ENCODE measurements around the gene IER5L.

IER5L gene

GRCh38 chr9:129221233-129221632 is 43.2 kb upstream of the IER5L start:
- Histone ChIP-seq H3K4me2 (ENCODE audit: low read length, poor library complexity, severe bottlenecking) (no peak overlapping the region), H2BK120ac (ENCODE audit: low read depth, low read length) (no peak overlapping the region), H2AFZ (ENCODE audit: low read depth, low read length) (no peak overlapping the region), H3K27ac (ENCODE audit: low read length, poor library complexity, severe bottlenecking) (no peak overlapping the region), H3K4me3 (ENCODE audit: insufficient read depth in 1 of 2, low read depth in 1 of 2, low read length in 2 of 2) (no peak overlapping the region), H3K27me3 (ENCODE audit: control insufficient read depth in 1 of 2, insufficient read depth in 1 of 2, low read length in 2 of 2) (peaks cover 0 to 3% of the 10 kb centered on the region in 2 experiments), H4K91ac (ENCODE audit: low read length) (peak overlapping the region; percentile 67), H2BK15ac (ENCODE audit: low read depth, poor library complexity, severe bottlenecking) (no peak overlapping the region), H3K36me3 (ENCODE audit: control insufficient read depth in 1 of 2, insufficient read depth in 2 of 2, low read depth in 1 of 2, low read length in 2 of 2) (no peaks in the 10 kb centered on the region), H2BK5ac (ENCODE audit: low read depth, low read length, poor library complexity, severe bottlenecking) (no peak overlapping the region), H3K18ac (ENCODE audit: low read depth in 1 of 2, low read length in 2 of 2) (peak overlapping the region in 1 of 2 experiments; percentile 61), H3K14ac (ENCODE audit: low read length in 2 of 2) (no peak overlapping the region), H3K9ac (ENCODE audit: low read length) (no peak overlapping the region), H3K4me1 (ENCODE audit: control insufficient read depth, insufficient read depth, low read depth, low read length) (peaks cover 6% of the 10 kb centered on the region), H3K9me3 (ENCODE audit: control insufficient read depth, low read length) (no peaks in the 10 kb centered on the region), H2AK5ac (ENCODE audit: low read length, severe bottlenecking) (no peak overlapping the region), H4K8ac (ENCODE audit: low read length) (peak overlapping the region; percentile 40), H3K79me1 (replicated peaks; ENCODE audit: low read length, poor library complexity, severe bottlenecking) (no peaks in the 10 kb centered on the region), H3K23ac (ENCODE audit: low read length in 2 of 2) (no peak overlapping the region), H2BK12ac (ENCODE audit: low read length in 2 of 2) (peak overlapping the region in 1 of 2 experiments; percentile 45), H3K4ac (ENCODE audit: low read depth in 1 of 2, low read length in 2 of 2) (no peak overlapping the region)
- no peak for DNase-seq
- 93% methylated on average over 6 of the region's 7 CpGs for WGBS

DNA sequence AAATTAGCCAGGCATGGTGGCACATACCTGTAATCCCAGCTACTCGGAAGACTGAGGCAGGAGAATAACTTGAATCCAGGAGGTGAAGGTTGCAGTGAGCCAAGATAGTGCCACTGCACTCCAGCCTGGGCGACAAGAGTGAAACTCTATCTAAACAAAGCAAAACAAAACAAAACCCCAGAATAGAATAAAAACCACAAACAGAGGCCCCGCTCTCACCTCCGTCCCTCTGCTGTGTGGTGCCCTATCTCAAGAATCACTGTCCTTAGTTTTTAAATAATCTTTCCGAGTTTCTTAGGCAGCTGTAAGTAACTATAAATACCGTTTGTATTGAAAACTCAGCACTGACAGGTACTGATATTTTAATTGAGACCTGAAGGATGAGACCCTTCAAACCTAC is 42.7 kb upstream of the IER5L start:
- H3K4me3 ChIP-seq (ENCODE audit: insufficient read depth in 1 of 2, low read depth in 1 of 2, low read length in 2 of 2) = no peak overlapping the region
- peak overlapping the region in 1 of 2 experiments; percentile 61 for H3K18ac ChIP-seq (ENCODE audit: low read depth in 1 of 2, low read length in 2 of 2)
- peak overlapping the region in 1 of 2 experiments; percentile 45 for H2BK12ac ChIP-seq (ENCODE audit: low read length in 2 of 2)
- H3K27me3 ChIP-seq (ENCODE audit: control insufficient read depth in 1 of 2, insufficient read depth in 1 of 2, low read length in 2 of 2) = peaks cover 0 to 3% of the 10 kb centered on the region in 2 experiments
- no peak overlapping the region for H3K23ac ChIP-seq (ENCODE audit: low read length in 2 of 2)
- no peaks in the 10 kb centered on the region for H3K79me1 ChIP-seq (replicated peaks; ENCODE audit: low read length, poor library complexity, severe bottlenecking)
- H4K91ac ChIP-seq (ENCODE audit: low read length) = no peak overlapping the region
- no peaks in the 10 kb centered on the region for H3K36me3 ChIP-seq (ENCODE audit: control insufficient read depth in 1 of 2, insufficient read depth in 2 of 2, low read depth in 1 of 2, low read length in 2 of 2)
- no peak overlapping the region for H3K4me2 ChIP-seq (ENCODE audit: low read length, poor library complexity, severe bottlenecking)
- H2BK5ac ChIP-seq (ENCODE audit: low read depth, low read length, poor library complexity, severe bottlenecking) = no peak overlapping the region
- H3K4ac ChIP-seq (ENCODE audit: low read depth in 1 of 2, low read length in 2 of 2) = no peak overlapping the region
- no peak overlapping the region for H3K9ac ChIP-seq (ENCODE audit: low read length)
- peaks cover 2% of the 10 kb centered on the region for H3K4me1 ChIP-seq (ENCODE audit: control insufficient read depth, insufficient read depth, low read depth, low read length)
- H2AK5ac ChIP-seq (ENCODE audit: low read length, severe bottlenecking) = no peak overlapping the region
- H4K8ac ChIP-seq (ENCODE audit: low read length) = no peak overlapping the region
- H3K27ac ChIP-seq (ENCODE audit: low read length, poor library complexity, severe bottlenecking) = no peak overlapping the region
- H2BK15ac ChIP-seq (ENCODE audit: low read depth, poor library complexity, severe bottlenecking) = no peak overlapping the region
- WGBS = 87% methylated on average over 6 of the region's 6 CpGs
- H2AFZ ChIP-seq (ENCODE audit: low read depth, low read length) = no peak overlapping the region
- DNase-seq = no peak
- H3K14ac ChIP-seq (ENCODE audit: low read length in 2 of 2) = no peak overlapping the region
- H2BK120ac ChIP-seq (ENCODE audit: low read depth, low read length) = no peak overlapping the region
- no peaks in the 10 kb centered on the region for H3K9me3 ChIP-seq (ENCODE audit: control insufficient read depth, low read length)

- Histone ChIP-seq H4K8ac (ENCODE audit: low read length) (no peak overlapping the region), H3K18ac (ENCODE audit: low read depth in 1 of 2, low read length in 2 of 2) (no peak overlapping the region), H3K36me3 (ENCODE audit: control insufficient read depth in 1 of 2, insufficient read depth in 2 of 2, low read depth in 1 of 2, low read length in 2 of 2) (no peaks in the 10 kb centered on the region), H2AK5ac (ENCODE audit: low read length, severe bottlenecking) (no peak overlapping the region), H4K91ac (ENCODE audit: low read length) (no peak overlapping the region), H3K9me3 (ENCODE audit: control insufficient read depth, low read length) (no peaks in the 10 kb centered on the region), H3K4me1 (ENCODE audit: control insufficient read depth, insufficient read depth, low read depth, low read length) (no peaks in the 10 kb centered on the region), H2BK5ac (ENCODE audit: low read depth, low read length, poor library complexity, severe bottlenecking) (no peak overlapping the region), H2BK12ac (ENCODE audit: low read length in 2 of 2) (peak overlapping the region in 1 of 2 experiments; percentile 26), H3K27ac (ENCODE audit: low read length, poor library complexity, severe bottlenecking) (no peak overlapping the region), H3K4me3 (ENCODE audit: insufficient read depth in 1 of 2, low read depth in 1 of 2, low read length in 2 of 2) (no peak overlapping the region), H3K4ac (ENCODE audit: low read depth in 1 of 2, low read length in 2 of 2) (no peak overlapping the region), H3K27me3 (ENCODE audit: control insufficient read depth in 1 of 2, insufficient read depth in 1 of 2, low read length in 2 of 2) (peaks cover 0 to 3% of the 10 kb centered on the region in 2 experiments), H3K9ac (ENCODE audit: low read length) (no peak overlapping the region), H3K14ac (ENCODE audit: low read length in 2 of 2) (no peak overlapping the region), H3K4me2 (ENCODE audit: low read length, poor library complexity, severe bottlenecking) (no peak overlapping the region), H3K23ac (ENCODE audit: low read length in 2 of 2) (no peak overlapping the region), H2AFZ (ENCODE audit: low read depth, low read length) (no peak overlapping the region), H2BK120ac (ENCODE audit: low read depth, low read length) (no peak overlapping the region), H2BK15ac (ENCODE audit: low read depth, poor library complexity, severe bottlenecking) (peak overlapping the region; percentile 53), H3K79me1 (replicated peaks; ENCODE audit: low read length, poor library complexity, severe bottlenecking) (no peaks in the 10 kb centered on the region)
- DNase-seq = no peak
- WGBS = 85% methylated on average over 8 of the region's 9 CpGs
Measured at GRCh38 chr9:129218918-129219317, 40.9 kb upstream of the IER5L start.

DNA sequence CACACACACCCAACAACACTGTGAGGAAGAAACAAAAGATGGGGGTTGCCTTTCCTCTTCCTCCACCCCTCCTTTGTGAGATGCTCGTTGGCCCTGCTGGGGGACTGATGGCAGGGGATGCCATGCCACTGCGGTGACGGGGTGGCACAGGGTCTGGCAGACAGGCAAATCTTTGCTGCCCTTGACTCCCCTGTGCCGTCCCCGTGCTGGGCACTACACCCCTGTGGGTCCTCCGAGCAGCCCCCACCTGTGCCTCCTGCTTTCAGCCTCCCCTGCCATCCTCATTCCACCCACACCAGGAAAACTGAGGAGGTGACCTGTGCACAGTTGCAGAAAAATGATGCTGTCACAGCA is 40.2 kb upstream of the IER5L start:
- H2AFZ ChIP-seq (ENCODE audit: low read depth, low read length) = no peak overlapping the region
- no peak overlapping the region for H3K23ac ChIP-seq (ENCODE audit: low read length in 2 of 2)
- no peak overlapping the region for H2BK15ac ChIP-seq (ENCODE audit: low read depth, poor library complexity, severe bottlenecking)
- no peak overlapping the region for H3K9ac ChIP-seq (ENCODE audit: low read length)
- H3K14ac ChIP-seq (ENCODE audit: low read length in 2 of 2) = peak overlapping the region in 1 of 2 experiments; percentile 0
- H4K8ac ChIP-seq (ENCODE audit: low read length) = peak overlapping the region; percentile 8
- H3K36me3 ChIP-seq (ENCODE audit: control insufficient read depth in 1 of 2, insufficient read depth in 2 of 2, low read depth in 1 of 2, low read length in 2 of 2) = no peaks in the 10 kb centered on the region
- peak overlapping the region in 1 of 2 experiments; percentile 8 for H2BK12ac ChIP-seq (ENCODE audit: low read length in 2 of 2)
- no peaks in the 10 kb centered on the region for H3K4me1 ChIP-seq (ENCODE audit: control insufficient read depth, insufficient read depth, low read depth, low read length)
- no peak overlapping the region for H2BK120ac ChIP-seq (ENCODE audit: low read depth, low read length)
- H3K27me3 ChIP-seq (ENCODE audit: control insufficient read depth in 1 of 2, insufficient read depth in 1 of 2, low read length in 2 of 2) = peaks cover 0 to 3% of the 10 kb centered on the region in 2 experiments
- no peak overlapping the region for H2AK5ac ChIP-seq (ENCODE audit: low read length, severe bottlenecking)
- H2BK5ac ChIP-seq (ENCODE audit: low read depth, low read length, poor library complexity, severe bottlenecking) = no peak overlapping the region
- H3K9me3 ChIP-seq (ENCODE audit: control insufficient read depth, low read length) = no peaks in the 10 kb centered on the region
- H3K4me3 ChIP-seq (ENCODE audit: insufficient read depth in 1 of 2, low read depth in 1 of 2, low read length in 2 of 2) = no peak overlapping the region
- DNase-seq = no peak
- H4K91ac ChIP-seq (ENCODE audit: low read length) = peak overlapping the region; percentile 14
- no peak overlapping the region for H3K27ac ChIP-seq (ENCODE audit: low read length, poor library complexity, severe bottlenecking)
- no peak overlapping the region for H3K4me2 ChIP-seq (ENCODE audit: low read length, poor library complexity, severe bottlenecking)
- H3K4ac ChIP-seq (ENCODE audit: low read depth in 1 of 2, low read length in 2 of 2) = peak overlapping the region in 1 of 2 experiments; percentile 70
- 75% methylated on average over 6 of the region's 6 CpGs for WGBS
- H3K18ac ChIP-seq (ENCODE audit: low read depth in 1 of 2, low read length in 2 of 2) = peak overlapping the region in 1 of 2 experiments; percentile 6
- no peaks in the 10 kb centered on the region for H3K79me1 ChIP-seq (replicated peaks; ENCODE audit: low read length, poor library complexity, severe bottlenecking)

Measured in mesenchymal stem cell (in vitro differentiated cells and primary cell).